ENCODE results near the gene ABCF3.

- TF ChIP-seq EP300 (IDR thresholded peaks at IDR 0.05) (no peak), CTCF (IDR thresholded peaks at IDR 0.05) (no peak), POLR2A (IDR thresholded peaks at IDR 0.05; ENCODE audit: low read depth) (no peak)
These were observed 12.7 kb upstream of the ABCF3 start for GRCh38 chr3:184173374-184173722.
